Lower lobe of right lung (tissue), 2 donors: ENCODE data around the gene VHLL. TPM values are rescaled to one million over a fixed set of nuclear protein-coding genes. Genes with fewer than 3 reads are reported as not detected.

Experiments used
- ATAC-seq, 2 donors: fragments of 200-7000 bp; cut with Tn5 transposase; one replicate each; pipeline ENCODE4 v1.9.1; 2020 to 2022; ENCODE audit warnings: mild to moderate bottlenecking in 2 of 2, moderate library complexity in 2 of 2
- DNase-seq: peaks from one replicate; pipeline ENCODE4 v3.0.0-alpha.2; 2020
- H3K27ac ChIP-seq: fragments of 200-600 bp; one replicate; pipeline ENCODE4 v1.8.0; 2022
- H3K27me3 ChIP-seq: fragments of 200-600 bp; one replicate; pipeline ENCODE4 v1.8.0; 2022; ENCODE audit warnings: low read depth
- H3K36me3 ChIP-seq: fragments of 200-600 bp; one replicate; pipeline ENCODE4 v1.8.0; 2022; ENCODE audit warnings: mild to moderate bottlenecking
- H3K4me1 ChIP-seq: fragments of 200-600 bp; one replicate; pipeline ENCODE4 v1.8.0; 2022
- H3K4me3 ChIP-seq: fragments of 200-600 bp; one replicate; pipeline ENCODE4 v1.8.0; 2022; ENCODE audit warnings: mild to moderate bottlenecking
- H3K9me3 ChIP-seq: fragments of 200-600 bp; one replicate; pipeline ENCODE4 v1.8.0; 2022
- intact Hi-C: fragments of 100-400 bp; cut with DNase I; formaldehyde crosslinking; loops from one replicate; pipeline ENCODE4 v1.11.0; 2022
- total RNA-seq: library from RNA; stranded (reverse); fragmentation: NEBNext Ultra II Directional; extraction: Animal tissue kit (Norgen Biotek cat#: 25700); gene quantifications from one replicate; pipeline ENCODE4 v1.2.1, GENCODE V29; 2021
- TF ChIP-seq, protein P1 (sequence below): fragments of 200-600 bp; IDR thresholded peaks from one replicate; pipeline ENCODE4 v1.8.0; 2022; ENCODE audit warnings: antibody characterized with exemption, mild to moderate bottlenecking
- donor health status: DM: no; HTN: yes; CAD: no; lungs with severe emphysema.

Gene VHLL
- total RNA-seq, 1 donor from 2014 or later: not detected

DNA sequence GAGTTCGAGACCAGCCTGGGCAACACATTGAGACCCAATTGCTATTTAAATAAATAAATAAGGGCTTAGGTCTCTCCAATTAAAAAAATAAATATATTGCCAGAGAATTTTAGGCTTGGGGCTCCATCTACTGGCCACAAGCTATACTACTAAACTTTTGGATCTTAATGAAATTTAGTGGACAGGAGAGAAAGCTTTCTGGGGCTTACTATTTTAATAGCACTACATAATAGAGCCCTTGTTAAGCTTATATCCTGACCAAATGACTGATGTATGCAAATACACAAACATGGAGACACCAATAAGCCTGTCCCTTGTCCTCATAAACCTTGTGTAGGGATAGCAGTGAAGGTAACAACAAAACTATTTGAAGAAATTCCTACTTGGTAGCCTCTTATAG is 20.6 kb upstream of the VHLL start:
- Histone ChIP-seq H3K4me1 (no peaks in the 10 kb centered on the region), H3K36me3 (peaks cover 100% of the 10 kb centered on the region), H3K27me3 (no peaks in the 10 kb centered on the region), H3K27ac (no peak overlapping the region), H3K4me3 (no peak overlapping the region), H3K9me3 (no peaks in the 10 kb centered on the region)
- intact Hi-C loops: no loop called here
- no peak for DNase-seq
- no peak for ATAC-seq
- TF ChIP-seq, protein P1, sequence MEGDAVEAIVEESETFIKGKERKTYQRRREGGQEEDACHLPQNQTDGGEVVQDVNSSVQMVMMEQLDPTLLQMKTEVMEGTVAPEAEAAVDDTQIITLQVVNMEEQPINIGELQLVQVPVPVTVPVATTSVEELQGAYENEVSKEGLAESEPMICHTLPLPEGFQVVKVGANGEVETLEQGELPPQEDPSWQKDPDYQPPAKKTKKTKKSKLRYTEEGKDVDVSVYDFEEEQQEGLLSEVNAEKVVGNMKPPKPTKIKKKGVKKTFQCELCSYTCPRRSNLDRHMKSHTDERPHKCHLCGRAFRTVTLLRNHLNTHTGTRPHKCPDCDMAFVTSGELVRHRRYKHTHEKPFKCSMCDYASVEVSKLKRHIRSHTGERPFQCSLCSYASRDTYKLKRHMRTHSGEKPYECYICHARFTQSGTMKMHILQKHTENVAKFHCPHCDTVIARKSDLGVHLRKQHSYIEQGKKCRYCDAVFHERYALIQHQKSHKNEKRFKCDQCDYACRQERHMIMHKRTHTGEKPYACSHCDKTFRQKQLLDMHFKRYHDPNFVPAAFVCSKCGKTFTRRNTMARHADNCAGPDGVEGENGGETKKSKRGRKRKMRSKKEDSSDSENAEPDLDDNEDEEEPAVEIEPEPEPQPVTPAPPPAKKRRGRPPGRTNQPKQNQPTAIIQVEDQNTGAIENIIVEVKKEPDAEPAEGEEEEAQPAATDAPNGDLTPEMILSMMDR: peak; percentile 43

DNA sequence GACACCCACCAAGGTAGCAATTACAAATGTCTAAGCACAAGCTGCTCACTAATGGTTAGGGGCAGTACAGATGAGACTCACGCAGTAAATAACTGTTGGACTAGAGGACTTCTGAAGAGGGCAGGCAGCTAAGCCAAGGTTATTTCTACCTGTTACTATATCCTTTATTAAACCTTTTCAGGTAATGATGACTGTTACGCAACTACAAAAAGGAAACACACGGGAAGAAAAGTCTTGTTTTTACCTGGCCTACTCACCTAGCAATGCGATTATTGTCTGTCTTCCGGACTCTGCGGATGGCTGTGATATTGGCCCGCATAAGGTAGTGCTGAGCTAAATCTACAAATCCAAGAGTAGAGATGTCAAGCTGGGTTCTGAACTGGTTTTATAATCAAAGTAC is 17.8 kb upstream of the VHLL start:
- no peak overlapping the region for H3K27ac ChIP-seq
- H3K36me3 ChIP-seq: peaks cover 100% of the 10 kb centered on the region
- H3K4me1 ChIP-seq: no peaks in the 10 kb centered on the region
- no peaks in the 10 kb centered on the region for H3K27me3 ChIP-seq
- TF ChIP-seq, protein P1: no peak
- H3K9me3 ChIP-seq: no peaks in the 10 kb centered on the region
- intact Hi-C loops: no loop called here
- H3K4me3 ChIP-seq: no peak overlapping the region
- DNase-seq (no peak), ATAC-seq (no peak)

DNA sequence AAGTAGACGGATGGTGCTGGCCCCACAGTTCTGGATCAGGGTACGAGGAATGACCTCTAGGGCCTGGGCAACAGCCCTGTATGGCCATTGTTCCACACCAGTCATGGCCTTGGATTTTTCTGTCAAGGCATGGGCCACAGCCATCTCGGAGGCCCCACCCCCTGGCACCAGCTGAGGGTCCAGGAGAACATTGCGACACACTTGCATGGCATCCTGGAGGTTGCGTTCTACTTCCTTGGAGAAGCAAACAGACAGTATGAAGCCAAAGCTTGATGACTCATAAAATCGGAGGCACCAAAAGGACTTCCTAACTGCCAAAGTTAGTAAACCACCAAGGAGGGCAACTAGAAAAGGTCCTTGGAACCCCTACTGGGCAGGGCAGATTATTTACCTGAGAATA is 11.9 kb upstream of the VHLL start:
- intact Hi-C loops: no loop called here
- TF ChIP-seq, protein P1: no peak
- ATAC-seq (peak; percentile 13 to 19), DNase-seq (no peak)
- Histone ChIP-seq H3K9me3 (no peaks in the 10 kb centered on the region), H3K27ac (no peak overlapping the region), H3K36me3 (peaks cover 100% of the 10 kb centered on the region), H3K4me3 (no peak overlapping the region), H3K27me3 (no peaks in the 10 kb centered on the region), H3K4me1 (no peaks in the 10 kb centered on the region)

DNA sequence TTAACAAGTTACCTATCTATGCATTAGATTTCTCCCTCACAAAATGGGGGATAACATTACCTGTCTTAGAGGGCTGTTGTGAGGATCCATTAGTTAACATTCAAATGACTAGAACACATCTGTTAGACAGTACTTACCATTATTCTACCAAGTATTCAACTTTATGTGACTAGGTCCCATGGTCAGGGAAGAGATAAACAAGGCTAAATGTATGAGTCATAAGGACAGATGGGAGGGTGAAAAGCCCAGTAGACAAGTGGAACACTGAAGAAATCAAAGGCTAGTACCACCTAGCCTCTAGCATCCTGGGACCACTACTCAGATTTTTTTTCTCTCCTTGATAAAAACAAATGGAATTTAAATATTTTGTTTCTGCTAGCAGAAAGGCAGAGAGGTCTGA is 9.0 kb upstream of the VHLL start:
- TF ChIP-seq, protein P1: no peak
- intact Hi-C loops: no loop called here
- Histone ChIP-seq H3K27me3 (no peaks in the 10 kb centered on the region), H3K4me1 (no peaks in the 10 kb centered on the region), H3K4me3 (no peak overlapping the region), H3K9me3 (no peaks in the 10 kb centered on the region), H3K36me3 (peaks cover 74% of the 10 kb centered on the region), H3K27ac (no peak overlapping the region)
- DNase-seq (no peak), ATAC-seq (no peak)

DNA sequence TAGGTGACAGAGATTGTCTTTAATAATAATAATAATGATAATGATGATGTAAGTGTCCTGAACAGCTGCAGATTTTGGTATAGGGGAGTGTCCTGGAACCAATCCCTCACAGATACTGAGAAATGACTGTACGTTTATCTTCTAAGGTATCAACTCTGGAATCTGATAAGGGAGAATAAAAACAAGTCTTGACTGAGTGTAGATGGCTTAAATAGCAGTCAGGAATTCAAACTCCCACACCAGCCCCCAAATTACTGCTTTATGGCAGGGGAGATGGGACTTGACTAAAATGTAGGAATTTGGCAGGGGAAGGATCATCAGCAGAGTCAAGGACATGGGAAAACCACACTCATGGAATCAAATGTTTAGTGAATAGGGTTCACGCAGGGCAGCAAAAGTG is 6.1 kb upstream of the VHLL start:
- H3K27me3 ChIP-seq: no peaks in the 10 kb centered on the region
- ATAC-seq (no peak), DNase-seq (no peak)
- no peaks in the 10 kb centered on the region for H3K9me3 ChIP-seq
- peaks cover 45% of the 10 kb centered on the region for H3K36me3 ChIP-seq
- H3K27ac ChIP-seq: no peak overlapping the region
- no peaks in the 10 kb centered on the region for H3K4me1 ChIP-seq
- no peak overlapping the region for H3K4me3 ChIP-seq
- intact Hi-C loops: no loop called here
- TF ChIP-seq, protein P1: no peak

DNA sequence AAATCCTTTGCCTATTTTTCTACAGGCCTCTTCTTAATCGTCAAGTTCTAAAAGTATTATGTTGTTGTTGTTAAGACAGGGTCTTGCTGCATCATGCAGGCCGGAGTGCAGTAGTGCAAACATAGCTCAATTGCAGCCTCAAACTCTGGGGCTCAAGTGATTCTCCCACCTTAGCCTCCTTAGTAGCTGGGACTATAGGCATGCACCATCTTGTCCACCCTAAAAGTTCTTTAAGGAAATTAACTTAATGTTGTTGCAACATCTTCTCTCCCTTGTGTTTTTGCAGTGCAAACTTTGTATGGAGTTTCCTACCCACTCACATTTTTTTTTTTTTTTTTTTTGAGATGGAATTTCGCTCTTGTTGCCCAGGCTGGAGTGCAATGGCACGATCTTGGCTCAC is 4.1 kb upstream of the VHLL start:
- no peak overlapping the region for H3K27ac ChIP-seq
- ATAC-seq (no peak), DNase-seq (no peak)
- H3K36me3 ChIP-seq: peaks cover 26% of the 10 kb centered on the region
- no peaks in the 10 kb centered on the region for H3K9me3 ChIP-seq
- TF ChIP-seq, protein P1: no peak
- no peak overlapping the region for H3K4me3 ChIP-seq
- intact Hi-C loops: no loop called here
- no peaks in the 10 kb centered on the region for H3K27me3 ChIP-seq
- H3K4me1 ChIP-seq: no peaks in the 10 kb centered on the region
